H9 (cell line): Measurements from ENCODE around the gene RHOH. TPM values are rescaled to one million over a fixed set of nuclear protein-coding genes. Genes with fewer than 3 reads are reported as not detected.

ENCODE experiments used
- DNase-seq: peaks from one replicate; pipeline ENCODE4 v3.0.0-alpha.2; 2017
- H2AFZ ChIP-seq: one replicate; pipeline ENCODE4 v1.6.1; 2013; ENCODE audit warnings: mild to moderate bottlenecking, low read length, control low read depth, moderate library complexity
- H2AK5ac ChIP-seq: 2 replicates; pipeline ENCODE4 v1.6.1; 2013; ENCODE audit warnings: low read length, control low read depth, mixed read lengths; ENCODE audit not compliant: insufficient read length
- H2BK120ac ChIP-seq: one replicate; pipeline ENCODE4 v1.6.1; 2013; ENCODE audit warnings: low read depth, mild to moderate bottlenecking, low read length, control low read depth, inconsistent platforms; ENCODE audit not compliant: poor library complexity, severe bottlenecking
- H2BK12ac ChIP-seq: 2 replicates; pipeline ENCODE4 v1.6.1; 2013; ENCODE audit warnings: low read length, control low read depth, mixed read lengths, low read depth; ENCODE audit not compliant: insufficient read length
- H2BK15ac ChIP-seq: 2 replicates; pipeline ENCODE4 v1.6.1; 2013; ENCODE audit warnings: low read depth, low read length, control low read depth
- H2BK20ac ChIP-seq: one replicate; pipeline ENCODE4 v1.6.1; 2013; ENCODE audit warnings: low read depth, mild to moderate bottlenecking, low read length, control low read depth, inconsistent platforms; ENCODE audit not compliant: poor library complexity, severe bottlenecking
- H2BK5ac ChIP-seq: 2 replicates; pipeline ENCODE4 v1.6.1; 2013; ENCODE audit warnings: low read length, control low read depth, mixed read lengths; ENCODE audit not compliant: insufficient read length
- H3K14ac ChIP-seq: 2 replicates; pipeline ENCODE4 v1.6.1; 2013; ENCODE audit warnings: low read length, control low read depth; ENCODE audit not compliant: insufficient read depth
- H3K18ac ChIP-seq: 2 replicates; pipeline ENCODE4 v1.6.1; 2013; ENCODE audit warnings: low read depth, mild to moderate bottlenecking, mixed read lengths, low read length, control low read depth; ENCODE audit not compliant: insufficient read length
- H3K23ac ChIP-seq: 2 replicates; pipeline ENCODE4 v1.6.1; 2013; ENCODE audit warnings: low read length, control low read depth, mixed read lengths, low read depth; ENCODE audit not compliant: insufficient read length
- H3K23me2 ChIP-seq: 2 replicates; pipeline ENCODE4 v1.6.1; 2013; ENCODE audit warnings: low read depth, mild to moderate bottlenecking, mixed read lengths, low read length, control low read depth; ENCODE audit not compliant: insufficient read length, poor library complexity, severe bottlenecking
- H3K27ac ChIP-seq: 2 replicates; pipeline ENCODE4 v1.5.1; 2013; ENCODE audit warnings: low read length, control low read depth, mixed read lengths, low read depth; ENCODE audit not compliant: insufficient read length
- H3K27me3 ChIP-seq: 2 replicates; pipeline ENCODE4 v1.6.1; 2013; ENCODE audit warnings: low read length, control low read depth, inconsistent platforms; ENCODE audit not compliant: insufficient read depth
- H3K4ac ChIP-seq: 2 replicates; pipeline ENCODE4 v1.6.1; 2013; ENCODE audit warnings: low read depth, mild to moderate bottlenecking, control low read depth, inconsistent platforms, low read length, moderate library complexity
- H3K4me1 ChIP-seq: 2 replicates; pipeline ENCODE4 v1.6.1; 2013; ENCODE audit warnings: low read length, control low read depth, inconsistent platforms; ENCODE audit not compliant: insufficient read depth
- H3K4me2 ChIP-seq: 2 replicates; pipeline ENCODE4 v1.6.1; 2013; ENCODE audit warnings: low read length, control low read depth, mixed read lengths; ENCODE audit not compliant: insufficient read length, insufficient read depth
- H3K56ac ChIP-seq: 2 replicates; pipeline ENCODE4 v1.6.1; 2013; ENCODE audit warnings: low read depth, mild to moderate bottlenecking, mixed read lengths, low read length, control low read depth; ENCODE audit not compliant: insufficient read length
- H3K79me1 ChIP-seq: 2 replicates; pipeline ENCODE4 v1.6.1; 2013; ENCODE audit warnings: low read depth, mild to moderate bottlenecking, moderate library complexity, low read length, control low read depth, inconsistent platforms; ENCODE audit not compliant: insufficient read depth, poor library complexity, severe bottlenecking
- H3K79me2 ChIP-seq: 2 replicates; pipeline ENCODE4 v1.6.1; 2013; ENCODE audit warnings: low read length, control low read depth, inconsistent platforms; ENCODE audit not compliant: insufficient read depth
- H3K9ac ChIP-seq: 2 replicates; pipeline ENCODE4 v1.6.1; 2013; ENCODE audit warnings: low read length, control low read depth, mixed read lengths; ENCODE audit not compliant: insufficient read length; ENCODE audit errors: extremely low read depth
- H3K9me3 ChIP-seq: one replicate; pipeline ENCODE4 v1.6.1; 2013; ENCODE audit warnings: low read depth, low read length, inconsistent platforms; ENCODE audit not compliant: control insufficient read depth
- H3T11ph ChIP-seq: one replicate; pipeline ENCODE4 v1.6.1; 2013; ENCODE audit warnings: mild to moderate bottlenecking, low read length, control low read depth, inconsistent platforms
- H4K20me1 ChIP-seq: one replicate; pipeline ENCODE4 v1.6.1; 2013; ENCODE audit not compliant: control insufficient read depth, insufficient read length, insufficient read depth
- H4K5ac ChIP-seq: 2 replicates; pipeline ENCODE4 v1.6.1; 2013; ENCODE audit warnings: low read depth, mild to moderate bottlenecking, mixed read lengths, low read length, control low read depth; ENCODE audit not compliant: insufficient read length
- H4K8ac ChIP-seq: replicated peaks from 2 replicates; pipeline ENCODE4 v1.6.1; 2013; ENCODE audit warnings: low read length, control low read depth, mixed read lengths, low read depth; ENCODE audit not compliant: insufficient read length
- H4K91ac ChIP-seq: 2 replicates; pipeline ENCODE4 v1.6.1; 2013; ENCODE audit warnings: low read depth, mild to moderate bottlenecking, moderate library complexity, mixed read lengths, low read length, control low read depth; ENCODE audit not compliant: insufficient read length
- H3K27ac Mint-ChIP-seq, 3 experiments: 2 replicates in 2 of 3; 3 replicates in 1 of 3; pipeline ENCODE4 v1.8.0; 2020 to 2021; ENCODE audit warnings: mixed read lengths in 3 of 3, mild to moderate bottlenecking in 1 of 3, moderate library complexity in 1 of 3
- H3K27me3 Mint-ChIP-seq: 2 replicates; pipeline ENCODE4 v1.8.0; 2021; ENCODE audit warnings: low read depth, mild to moderate bottlenecking, moderate library complexity, mixed read lengths
- H3K36me3 Mint-ChIP-seq, 3 experiments: 2 replicates in 2 of 3; 3 replicates in 1 of 3; pipeline ENCODE4 v1.8.0; 2020 to 2021; ENCODE audit warnings: low read depth in 3 of 3, mixed read lengths in 3 of 3; ENCODE audit not compliant: insufficient read depth in 1 of 3
- H3K4me1 Mint-ChIP-seq, 2 experiments: 2 replicates each; pipeline ENCODE4 v1.8.0; 2020; ENCODE audit warnings: mixed read lengths in 2 of 2
- H3K4me3 Mint-ChIP-seq, 2 experiments: 2 replicates in 1 of 2; 3 replicates in 1 of 2; pipeline ENCODE4 v1.8.0; 2020 to 2021; ENCODE audit warnings: mild to moderate bottlenecking in 2 of 2, mixed read lengths in 2 of 2, moderate library complexity in 1 of 2
- H3K9me3 Mint-ChIP-seq, 2 experiments: 2 replicates in 1 of 2; 3 replicates in 1 of 2; pipeline ENCODE4 v1.8.0; 2020; ENCODE audit warnings: mild to moderate bottlenecking in 2 of 2, mixed read lengths in 2 of 2, moderate library complexity in 1 of 2
- total RNA-seq: library from RNA; stranded (reverse); gene quantifications from 2 replicates; pipeline ENCODE4 v1.2.1, GENCODE V29; 2021
- TF ChIP-seq, protein P1 (sequence below): fragments of 200-600 bp; sonication (generic); conservative IDR thresholded peaks from 3 replicates; pipeline ENCODE4 v1.8.0; 2021; ENCODE audit warnings: antibody characterized with exemption, mild to moderate bottlenecking

Gene RHOH
- total RNA-seq, 1 experiment from 2014 or later: 7.1 TPM

DNA sequence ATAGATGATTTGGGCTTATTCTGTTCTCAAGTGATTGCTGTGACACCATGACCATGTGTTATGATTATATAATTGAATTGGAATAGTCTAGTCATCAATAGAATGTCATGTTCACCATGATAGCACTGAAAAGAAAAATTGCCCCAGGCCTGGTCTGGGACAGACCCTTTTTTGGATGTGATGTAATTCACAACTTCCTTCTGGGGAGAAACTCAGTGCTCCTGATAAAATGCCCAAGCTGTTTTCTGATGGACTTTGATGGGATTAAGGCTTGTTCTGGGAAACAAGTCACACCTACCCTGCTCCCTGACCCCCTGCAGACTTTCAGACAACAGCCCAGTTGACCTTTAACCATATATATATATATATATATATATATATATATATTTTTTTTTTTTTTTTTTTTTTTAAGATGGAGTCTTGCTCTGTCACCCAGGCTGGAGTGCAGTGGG lies 65.3 kb downstream of the RHOH start:
- H3K4me3 Mint-ChIP-seq: no peak overlapping the region
- H3K27ac Mint-ChIP-seq: 0 out of 7 replicates have a peak overlapping the region, but pooled peaks of 1 of the 3 experiments have one; percentile 62
- TF ChIP-seq, protein P1, sequence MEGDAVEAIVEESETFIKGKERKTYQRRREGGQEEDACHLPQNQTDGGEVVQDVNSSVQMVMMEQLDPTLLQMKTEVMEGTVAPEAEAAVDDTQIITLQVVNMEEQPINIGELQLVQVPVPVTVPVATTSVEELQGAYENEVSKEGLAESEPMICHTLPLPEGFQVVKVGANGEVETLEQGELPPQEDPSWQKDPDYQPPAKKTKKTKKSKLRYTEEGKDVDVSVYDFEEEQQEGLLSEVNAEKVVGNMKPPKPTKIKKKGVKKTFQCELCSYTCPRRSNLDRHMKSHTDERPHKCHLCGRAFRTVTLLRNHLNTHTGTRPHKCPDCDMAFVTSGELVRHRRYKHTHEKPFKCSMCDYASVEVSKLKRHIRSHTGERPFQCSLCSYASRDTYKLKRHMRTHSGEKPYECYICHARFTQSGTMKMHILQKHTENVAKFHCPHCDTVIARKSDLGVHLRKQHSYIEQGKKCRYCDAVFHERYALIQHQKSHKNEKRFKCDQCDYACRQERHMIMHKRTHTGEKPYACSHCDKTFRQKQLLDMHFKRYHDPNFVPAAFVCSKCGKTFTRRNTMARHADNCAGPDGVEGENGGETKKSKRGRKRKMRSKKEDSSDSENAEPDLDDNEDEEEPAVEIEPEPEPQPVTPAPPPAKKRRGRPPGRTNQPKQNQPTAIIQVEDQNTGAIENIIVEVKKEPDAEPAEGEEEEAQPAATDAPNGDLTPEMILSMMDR: no peak
- H2AFZ ChIP-seq: no peak overlapping the region
- H3K27ac ChIP-seq: no peak overlapping the region
- no peak overlapping the region for H4K5ac ChIP-seq
- H3K9me3 ChIP-seq: no peaks in the 10 kb centered on the region
- H3K9ac ChIP-seq: no peak overlapping the region
- H3K27me3 ChIP-seq: no peaks in the 10 kb centered on the region
- H2BK20ac ChIP-seq: no peak overlapping the region
- H2BK15ac ChIP-seq: no peak overlapping the region
- H3K79me2 ChIP-seq: no peaks in the 10 kb centered on the region
- no peak overlapping the region for H3K4ac ChIP-seq
- H3K23me2 ChIP-seq: no peaks in the 10 kb centered on the region
- no peak overlapping the region for H2AK5ac ChIP-seq
- H3K56ac ChIP-seq: no peak overlapping the region
- DNase-seq: no peak
- no peak overlapping the region for H3T11ph ChIP-seq
- no peak overlapping the region for H3K14ac ChIP-seq
- H3K18ac ChIP-seq: no peak overlapping the region
- no peak overlapping the region for H3K4me2 ChIP-seq
- H3K36me3 Mint-ChIP-seq: peaks cover 0 to 2% (median 0%) of the 10 kb centered on the region in 3 experiments; a peak in 3 of 7 replicates
- no peak overlapping the region for H4K8ac ChIP-seq
- peaks cover 4% of the 10 kb centered on the region; the same call in 1 of the 2 replicates for H3K27me3 Mint-ChIP-seq
- peaks cover 35 to 43% of the 10 kb centered on the region in 2 experiments for H3K4me1 Mint-ChIP-seq
- H2BK120ac ChIP-seq: no peak overlapping the region
- H3K79me1 ChIP-seq: no peaks in the 10 kb centered on the region
- no peaks in the 10 kb centered on the region; the same call in 1 of the 2 replicates for H3K4me1 ChIP-seq
- H2BK5ac ChIP-seq: no peak overlapping the region
- no peaks in the 10 kb centered on the region for H4K20me1 ChIP-seq
- no peak overlapping the region for H2BK12ac ChIP-seq
- no peak overlapping the region for H4K91ac ChIP-seq
- peaks cover 3% of the 10 kb centered on the region in 2 experiments; a peak in 2 of 5 replicates for H3K9me3 Mint-ChIP-seq
- H3K23ac ChIP-seq: no peak overlapping the region
